Inferior parietal cortex (tissue), 1 donor: ENCODE results near the gene FAM3D.

Experiments used
- DNase-seq: peaks from one replicate; pipeline ENCODE4 v3.0.0-alpha.2; 2016; ENCODE audit errors: extremely low spot score

The FAM3D gene

GRCh38 chr3:58627570-58627885, 39.0 kb downstream of the FAM3D start:
- no peak for DNase-seq

- DNase-seq, result no peak
Observed at GRCh38 chr3:58626841-58627569, 39.6 kb downstream of the FAM3D start.

- no peak for DNase-seq
Observed at GRCh38 chr3:58625196-58625824, 41.3 kb downstream of the FAM3D start.

- no peak for DNase-seq
Observed at GRCh38 chr3:58624550-58624949, 42.0 kb downstream of the FAM3D start.

GRCh38 chr3:58623961-58624360, 42.6 kb downstream of the FAM3D start:
- DNase-seq, result no peak

GRCh38 chr3:58623478-58623877, 43.1 kb downstream of the FAM3D start:
- DNase-seq, result no peak

GRCh38 chr3:58622892-58623291, 43.7 kb downstream of the FAM3D start:
- no peak for DNase-seq

GRCh38 chr3:58622436-58622835, 44.1 kb downstream of the FAM3D start:
- DNase-seq, result no peak

GRCh38 chr3:58621086-58621830, 45.3 kb downstream of the FAM3D start:
- no peak for DNase-seq

- DNase-seq, result no peak
Observed at GRCh38 chr3:58620421-58620820, 46.2 kb downstream of the FAM3D start.

GRCh38 chr3:58617338-58617761, 49.2 kb downstream of the FAM3D start:
- DNase-seq, result no peak

- DNase-seq, result no peak
Observed at GRCh38 chr3:58613236-58614132, 53.1 kb downstream of the FAM3D start.

- no peak for DNase-seq
Observed at GRCh38 chr3:58612830-58613229, 53.7 kb downstream of the FAM3D start.

GRCh38 chr3:58609990-58610389, 56.6 kb downstream of the FAM3D start:
- no peak for DNase-seq

GRCh38 chr3:58608648-58609047, 57.9 kb downstream of the FAM3D start:
- DNase-seq, result peak; percentile 24

GRCh38 chr3:58607816-58608215, 58.8 kb downstream of the FAM3D start:
- DNase-seq, result no peak

GRCh38 chr3:58606693-58607092, 59.9 kb downstream of the FAM3D start:
- DNase-seq, result no peak

- DNase-seq, result no peak
Observed at GRCh38 chr3:58604031-58604430, 62.5 kb downstream of the FAM3D start.

GRCh38 chr3:58603606-58604005, 63.0 kb downstream of the FAM3D start:
- no peak for DNase-seq

- no peak for DNase-seq
Observed at GRCh38 chr3:58597770-58598310, 68.7 kb downstream of the FAM3D start.

- no peak for DNase-seq
Observed at GRCh38 chr3:58596834-58597518, 69.6 kb downstream of the FAM3D start.
